ENCODE measurements around the gene SPATA24.

- no peak for TF ChIP-seq CTCF (IDR thresholded peaks at IDR 0.05)
- TF ChIP-seq ZFX (IDR thresholded peaks at IDR 0.05; ENCODE audit: borderline replicate concordance): no peak
Measured at GRCh38 chr5:139403418-139403786, 487 bp downstream of the SPATA24 start.
